Measurements from ENCODE around the gene ATP1A4.

- no peak for TF ChIP-seq POLR2A (IDR thresholded peaks at IDR 0.05)
- TF ChIP-seq CTCF (IDR thresholded peaks at IDR 0.05) = no peak
- TF ChIP-seq POLR2AphosphoS5 (IDR thresholded peaks at IDR 0.05) = no peak
Measured at GRCh38 chr1:160125746-160126145, 25.7 kb upstream of the ATP1A4 start.

Measured in prostate gland (tissue), 2 donors.